HG03095 (cell line): ENCODE results near the gene TLR9.
A peak's percentile ranks its signal among the peaks of the same experiment; 100 is the strongest.
"Not testable (repeated sequence)": the region's sequence is repeated elsewhere in the genome, so short reads cannot be mapped to it uniquely, and the experiment has no call there.

Experiments used
- ATAC-seq: cut with Tn5 transposase; IDR thresholded peaks from one replicate; pipeline ENCODE4 v1.9.1; 2021; ENCODE audit warnings: moderate library complexity; ENCODE audit not compliant: unreplicated experiment

Gene TLR9

GRCh38 chr3:52225452-52226228, at the start of gene TLR9:
TLR9 (minus strand) TSS chr3:52225645; CDS start chr3:52225529, 116 bp downstream.
- ATAC-seq, result peak; percentile 79

- not testable (repeated sequence) for ATAC-seq
Observed at GRCh38 chr3:52274781-52275180, 49.3 kb upstream of the TLR9 start.

GRCh38 chr3:52272831-52273230, 47.4 kb upstream of the TLR9 start:
- no peak for ATAC-seq

- not testable (repeated sequence) for ATAC-seq
Observed at GRCh38 chr3:52272172-52272571, 46.7 kb upstream of the TLR9 start.

- no peak for ATAC-seq
Observed at GRCh38 chr3:52270252-52270754, 44.9 kb upstream of the TLR9 start.

- ATAC-seq, result no peak
Observed at GRCh38 chr3:52269776-52270175, 44.3 kb upstream of the TLR9 start.

- ATAC-seq, result no peak
Observed at GRCh38 chr3:52268036-52268435, 42.6 kb upstream of the TLR9 start.

GRCh38 chr3:52265387-52265786, 39.9 kb upstream of the TLR9 start:
- ATAC-seq, result no peak

- no peak for ATAC-seq
Observed at GRCh38 chr3:52262447-52262846, 37.0 kb upstream of the TLR9 start.

- no peak for ATAC-seq
Observed at GRCh38 chr3:52259448-52259847, 34.0 kb upstream of the TLR9 start.

- ATAC-seq, result no peak
Observed at GRCh38 chr3:52259035-52259434, 33.6 kb upstream of the TLR9 start.

GRCh38 chr3:52257911-52258310, 32.5 kb upstream of the TLR9 start:
- ATAC-seq, result no peak

- ATAC-seq, result no peak
Observed at GRCh38 chr3:52256622-52257021, 31.2 kb upstream of the TLR9 start.

- ATAC-seq, result no peak
Observed at GRCh38 chr3:52256159-52256558, 30.7 kb upstream of the TLR9 start.

- ATAC-seq, result no peak
Observed at GRCh38 chr3:52254608-52255007, 29.2 kb upstream of the TLR9 start.

- peak; percentile 80 for ATAC-seq
Observed at GRCh38 chr3:52253314-52254304, 28.2 kb upstream of the TLR9 start.

GRCh38 chr3:52250122-52250521, 24.7 kb upstream of the TLR9 start:
- no peak for ATAC-seq

GRCh38 chr3:52249683-52250082, 24.2 kb upstream of the TLR9 start:
- no peak for ATAC-seq

GRCh38 chr3:52248816-52249547, 23.5 kb upstream of the TLR9 start:
- ATAC-seq, result no peak

- no peak for ATAC-seq
Observed at GRCh38 chr3:52248165-52248541, 22.7 kb upstream of the TLR9 start.
